T-helper 17 cell (primary cell): ENCODE data around the gene MVD. TPM values are rescaled to one million over a fixed set of nuclear protein-coding genes. Genes with fewer than 3 reads are reported as not detected.
A peak's percentile ranks its signal among the peaks of the same experiment; 100 is the strongest.

Source experiments
- ATAC-seq: fragments of 150-1000 bp; cut with Tn5 transposase; 2 replicates; pipeline ENCODE4 v1.10.0; 2021; ENCODE audit warnings: mild to moderate bottlenecking, moderate library complexity
- DNase-seq, 3 donors: peaks; one replicate each; pipeline versions ENCODE4 v3.0.0 to v3.0.0-alpha.2; 2020 to 2021
- H3K9me3 ChIP-seq: one replicate; pipeline ENCODE4 v1.7.0; 2013; ENCODE audit warnings: low read length, mild to moderate bottlenecking; ENCODE audit not compliant: control insufficient read depth, poor library complexity, severe bottlenecking
- H3K27ac Mint-ChIP-seq: one replicate; pipeline ENCODE4 v1.8.0; 2022; ENCODE audit warnings: mild to moderate bottlenecking, moderate library complexity, mixed read lengths
- H3K27me3 Mint-ChIP-seq: one replicate; pipeline ENCODE4 v1.8.0; 2022; ENCODE audit warnings: mixed read lengths
- H3K36me3 Mint-ChIP-seq: one replicate; pipeline ENCODE4 v1.8.0; 2022; ENCODE audit warnings: low read depth, mixed read lengths
- H3K4me1 Mint-ChIP-seq: one replicate; pipeline ENCODE4 v1.8.0; 2022; ENCODE audit warnings: mild to moderate bottlenecking, mixed read lengths
- H3K4me3 Mint-ChIP-seq: one replicate; pipeline ENCODE4 v1.8.0; 2022; ENCODE audit warnings: mild to moderate bottlenecking, moderate library complexity, mixed read lengths
- total RNA-seq, 4 donors: library from RNA in 2 of 4; stranded (reverse) in 2 of 4; gene quantifications; one replicate each; pipeline ENCODE4 v1.2.3 and lab custom pipeline; 2022 to 2026

The MVD gene
- total RNA-seq, 2 donors from 2014 or later: 40.4 to 72.8 TPM

DNA sequence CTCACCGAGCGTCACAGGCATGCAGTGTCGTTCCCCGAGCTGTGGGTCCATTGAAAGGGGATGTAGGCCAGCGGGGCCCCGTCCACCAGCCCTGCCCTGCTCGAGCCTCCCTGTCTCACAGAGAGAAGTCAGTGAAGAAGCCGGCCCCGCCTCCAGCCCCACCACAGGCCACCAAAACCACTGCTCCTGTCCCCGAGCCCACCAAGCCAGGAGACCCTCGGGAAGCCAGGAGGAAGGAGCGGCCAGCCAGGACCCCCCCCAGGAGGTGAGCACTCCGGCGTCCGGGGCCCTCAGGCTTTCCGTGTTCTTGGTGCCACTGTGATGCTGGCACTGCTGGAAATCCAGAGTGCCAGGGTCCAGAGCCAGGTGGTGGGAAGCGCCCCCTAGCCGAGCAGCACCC lies 38.4 kb downstream of the MVD start:
- Mint-ChIP-seq H3K4me1 (peaks cover 11% of the 10 kb centered on the region), H3K4me3 (no peak overlapping the region), H3K36me3 (peaks cover 5% of the 10 kb centered on the region), H3K27me3 (no peaks in the 10 kb centered on the region), H3K27ac (no peak overlapping the region)
- no peaks in the 10 kb centered on the region for H3K9me3 ChIP-seq
- DNase-seq: no peak
- ATAC-seq: no peak

DNA sequence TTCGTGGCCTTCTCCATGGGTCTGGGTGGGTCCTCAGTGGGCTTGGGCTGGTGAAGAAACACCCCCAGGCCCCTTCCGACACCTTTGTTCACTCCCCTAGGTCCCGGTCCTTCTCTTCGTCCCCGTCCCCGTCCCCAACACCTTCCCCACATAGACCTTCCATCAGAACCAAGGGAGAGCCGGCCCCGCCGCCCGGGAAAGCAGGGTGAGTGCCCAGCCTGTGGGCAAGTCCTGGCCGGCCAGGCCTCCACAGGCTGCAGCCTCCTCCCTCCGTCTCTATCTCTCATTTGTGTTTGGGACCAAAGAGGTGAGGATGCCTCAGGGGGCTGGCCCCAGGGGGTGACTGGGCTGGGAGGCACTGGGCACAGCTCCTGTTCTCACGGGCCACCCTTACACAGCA lies 39.0 kb downstream of the MVD start:
- Mint-ChIP-seq H3K4me1 (peaks cover 17% of the 10 kb centered on the region), H3K4me3 (no peak overlapping the region), H3K27ac (peak overlapping the region; percentile 97), H3K27me3 (no peaks in the 10 kb centered on the region), H3K36me3 (peaks cover 5% of the 10 kb centered on the region)
- no peaks in the 10 kb centered on the region for H3K9me3 ChIP-seq
- no peak for ATAC-seq
- DNase-seq: no peak

DNA sequence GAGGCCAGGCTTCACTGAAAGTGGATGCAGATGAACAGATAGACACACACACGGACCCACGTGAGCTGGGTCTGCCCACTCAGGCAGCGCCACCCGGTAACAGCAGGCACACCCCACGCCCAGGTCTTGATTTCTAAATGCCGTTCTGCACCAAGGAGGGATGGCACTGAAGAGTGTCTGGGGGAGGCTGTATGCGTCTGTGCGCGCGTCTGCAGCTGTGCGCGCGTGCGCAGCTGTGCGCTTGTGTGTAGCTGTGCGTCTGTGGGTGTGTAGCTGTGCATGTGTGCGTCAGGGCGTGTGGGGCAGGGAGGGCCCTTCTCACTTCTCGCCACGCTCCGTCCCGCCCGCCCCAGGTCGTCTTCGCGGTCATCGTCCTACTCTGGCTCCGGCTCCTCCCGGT lies 40.0 kb downstream of the MVD start:
- Mint-ChIP-seq H3K4me3 (no peak overlapping the region), H3K27ac (peak overlapping the region; percentile 97), H3K27me3 (no peaks in the 10 kb centered on the region), H3K36me3 (peaks cover 5% of the 10 kb centered on the region), H3K4me1 (peaks cover 21% of the 10 kb centered on the region)
- DNase-seq (no peak), ATAC-seq (no peak)
- H3K9me3 ChIP-seq: no peaks in the 10 kb centered on the region

DNA sequence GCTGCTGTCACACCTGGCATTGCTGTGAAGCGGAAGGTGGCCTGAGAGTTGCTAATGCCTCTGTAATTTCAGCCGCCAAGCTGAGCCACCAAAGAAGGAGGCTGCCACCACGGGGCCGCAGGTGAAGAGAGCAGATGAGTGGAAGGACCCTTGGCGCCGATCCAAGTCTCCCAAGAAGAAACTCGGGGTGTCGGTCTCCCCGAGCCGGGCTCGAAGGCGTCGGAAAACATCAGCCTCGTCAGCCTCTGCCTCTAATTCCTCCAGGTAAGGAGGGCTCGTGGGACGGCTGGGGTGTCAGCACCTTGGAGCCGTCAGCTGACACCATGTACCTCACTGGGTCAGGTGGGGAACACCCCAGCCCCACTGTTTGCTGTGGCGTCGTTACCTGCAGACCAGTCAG lies 40.8 kb downstream of the MVD start:
- ATAC-seq (no peak), DNase-seq (no peak)
- H3K27me3 Mint-ChIP-seq: no peaks in the 10 kb centered on the region
- H3K36me3 Mint-ChIP-seq: peaks cover 2% of the 10 kb centered on the region
- no peak overlapping the region for H3K4me3 Mint-ChIP-seq
- peaks cover 21% of the 10 kb centered on the region for H3K4me1 Mint-ChIP-seq
- H3K9me3 ChIP-seq: no peaks in the 10 kb centered on the region
- H3K27ac Mint-ChIP-seq: peak overlapping the region; percentile 97

DNA sequence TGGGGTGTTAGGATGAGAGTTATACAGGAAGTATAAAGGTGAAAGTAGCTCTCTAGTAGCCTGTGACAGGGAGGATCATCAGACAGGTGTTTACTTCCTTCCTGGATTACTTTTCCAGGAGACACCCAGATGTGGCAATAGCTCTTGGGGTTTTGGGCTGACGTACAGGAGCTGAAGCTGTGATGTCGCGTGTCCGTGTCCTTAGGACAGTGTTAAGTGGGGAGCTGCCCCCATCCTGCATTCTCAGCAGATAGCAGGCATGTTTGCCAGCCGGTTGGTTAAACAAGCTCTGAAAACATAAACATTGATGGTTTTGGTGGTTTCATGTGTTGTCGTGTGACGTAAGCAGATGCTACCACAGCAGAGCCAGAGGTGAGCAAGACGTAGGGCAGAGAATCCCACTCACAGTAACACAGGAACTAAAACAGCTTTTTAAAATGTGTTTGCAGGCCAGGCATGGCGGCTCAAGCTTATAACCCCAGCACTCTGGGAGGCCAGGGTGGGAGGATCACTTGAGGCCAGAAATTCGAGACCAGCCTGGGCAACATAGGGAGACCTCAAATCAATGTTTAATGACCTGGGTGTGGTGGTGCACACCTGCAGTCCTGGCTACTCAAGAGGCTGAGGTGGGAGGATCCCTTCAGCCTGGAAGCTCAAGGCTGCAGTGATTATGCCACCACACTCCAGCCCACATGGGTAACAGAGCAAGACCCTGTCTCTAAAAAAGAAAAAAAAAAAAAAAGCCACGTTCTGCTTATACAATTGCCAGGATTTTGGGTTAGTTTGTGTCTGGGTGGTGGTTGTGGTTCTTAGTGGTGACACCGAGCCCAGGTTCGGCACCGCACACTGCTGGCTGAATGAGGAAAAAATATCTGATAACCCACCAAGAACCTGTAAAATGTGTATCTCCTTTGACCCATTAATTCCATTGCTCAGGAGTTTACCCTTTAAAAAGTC lies 42.8 kb downstream of the MVD start:
- Mint-ChIP-seq H3K36me3 (peaks cover 2% of the 10 kb centered on the region), H3K4me3 (peak overlapping the region; percentile 82), H3K27ac (peak overlapping the region; percentile 97), H3K27me3 (no peaks in the 10 kb centered on the region), H3K4me1 (peaks cover 27% of the 10 kb centered on the region)
- no peaks in the 10 kb centered on the region for H3K9me3 ChIP-seq
- DNase-seq: peak; percentile 41 to 70 (median 56)
- peak; percentile 89 for ATAC-seq

DNA sequence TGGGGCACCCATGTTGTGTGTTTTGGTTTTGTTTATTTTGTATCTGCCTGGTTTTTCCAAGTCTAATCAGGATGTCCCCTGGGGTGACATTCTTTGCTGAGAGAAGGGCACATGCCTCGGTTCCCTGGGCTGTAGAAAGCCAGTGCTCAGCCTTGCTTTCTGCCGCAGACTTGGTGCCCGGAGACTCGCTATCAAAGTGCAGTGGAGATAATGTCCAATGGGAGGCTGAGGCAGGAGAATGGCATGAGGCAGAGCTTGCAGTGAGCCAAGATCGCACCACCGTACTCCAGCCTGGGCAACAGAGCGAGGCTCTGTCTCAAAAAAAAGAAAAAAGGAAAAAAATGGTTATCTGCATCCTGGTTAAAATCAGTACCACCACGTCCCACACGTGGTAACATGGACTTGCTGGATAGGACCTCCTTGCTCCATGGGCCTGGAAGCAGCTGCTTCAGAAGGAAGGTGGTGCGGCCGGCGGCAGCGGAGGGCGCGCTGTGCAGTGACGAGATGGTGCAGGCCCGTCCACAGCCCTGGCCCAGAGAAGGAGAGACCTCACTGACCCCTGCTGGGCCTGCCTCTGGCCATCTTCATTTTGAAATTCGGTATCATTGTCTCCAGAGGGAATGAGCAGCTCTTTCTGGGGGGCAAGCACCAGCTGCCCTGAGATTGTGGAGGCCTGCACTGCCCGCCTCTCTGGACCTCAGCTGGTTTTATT lies 43.8 kb downstream of the MVD start:
- no peaks in the 10 kb centered on the region for H3K27me3 Mint-ChIP-seq
- H3K27ac Mint-ChIP-seq: peak overlapping the region; percentile 97
- H3K9me3 ChIP-seq: no peaks in the 10 kb centered on the region
- H3K4me3 Mint-ChIP-seq: peak overlapping the region; percentile 82
- H3K36me3 Mint-ChIP-seq: peaks cover 2% of the 10 kb centered on the region
- ATAC-seq: no peak
- H3K4me1 Mint-ChIP-seq: peaks cover 28% of the 10 kb centered on the region
- DNase-seq: no peak

DNA sequence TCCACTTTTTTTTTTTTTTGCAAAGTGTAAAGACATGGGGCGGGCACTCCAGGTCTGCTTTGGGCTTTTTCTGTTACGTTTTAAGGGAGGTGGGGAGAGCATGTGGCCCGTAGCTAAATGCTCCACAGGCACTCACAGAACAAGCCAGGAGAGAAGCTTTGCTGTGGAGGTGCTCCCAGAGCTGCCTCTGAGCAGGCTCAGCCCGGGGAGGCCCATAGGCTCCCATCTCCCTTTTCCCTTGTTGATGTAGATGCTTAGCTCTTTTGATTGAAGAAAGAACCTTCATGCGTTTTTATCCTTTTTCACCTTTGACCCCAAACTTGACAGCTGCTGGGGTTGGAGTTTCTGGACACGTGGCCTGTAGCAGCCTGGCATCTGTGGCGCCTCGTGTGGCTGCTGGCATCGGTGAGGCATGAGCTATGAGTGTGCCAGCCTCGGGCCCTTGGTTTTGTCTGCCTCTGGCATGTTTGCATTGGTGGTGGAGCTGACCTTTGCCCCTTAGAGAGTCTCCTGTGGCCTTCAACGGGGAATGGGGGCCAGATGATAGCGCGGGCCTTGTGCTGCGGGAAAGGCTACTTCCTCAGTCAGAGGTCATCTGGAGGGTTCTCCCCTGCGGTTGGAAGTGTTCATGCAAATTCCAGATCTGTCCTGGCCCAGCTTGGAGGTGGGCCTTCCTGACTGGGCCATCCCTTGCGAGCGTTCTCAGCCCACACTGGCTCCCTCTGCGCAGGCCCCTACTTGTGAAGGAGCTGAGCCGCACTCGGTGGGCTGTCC lies 44.5 kb downstream of the MVD start:
- Mint-ChIP-seq H3K36me3 (peaks cover 2% of the 10 kb centered on the region), H3K27me3 (no peaks in the 10 kb centered on the region), H3K4me3 (no peak overlapping the region), H3K4me1 (peaks cover 31% of the 10 kb centered on the region), H3K27ac (peak overlapping the region; percentile 97)
- no peaks in the 10 kb centered on the region for H3K9me3 ChIP-seq
- no peak for ATAC-seq
- no peak for DNase-seq

DNA sequence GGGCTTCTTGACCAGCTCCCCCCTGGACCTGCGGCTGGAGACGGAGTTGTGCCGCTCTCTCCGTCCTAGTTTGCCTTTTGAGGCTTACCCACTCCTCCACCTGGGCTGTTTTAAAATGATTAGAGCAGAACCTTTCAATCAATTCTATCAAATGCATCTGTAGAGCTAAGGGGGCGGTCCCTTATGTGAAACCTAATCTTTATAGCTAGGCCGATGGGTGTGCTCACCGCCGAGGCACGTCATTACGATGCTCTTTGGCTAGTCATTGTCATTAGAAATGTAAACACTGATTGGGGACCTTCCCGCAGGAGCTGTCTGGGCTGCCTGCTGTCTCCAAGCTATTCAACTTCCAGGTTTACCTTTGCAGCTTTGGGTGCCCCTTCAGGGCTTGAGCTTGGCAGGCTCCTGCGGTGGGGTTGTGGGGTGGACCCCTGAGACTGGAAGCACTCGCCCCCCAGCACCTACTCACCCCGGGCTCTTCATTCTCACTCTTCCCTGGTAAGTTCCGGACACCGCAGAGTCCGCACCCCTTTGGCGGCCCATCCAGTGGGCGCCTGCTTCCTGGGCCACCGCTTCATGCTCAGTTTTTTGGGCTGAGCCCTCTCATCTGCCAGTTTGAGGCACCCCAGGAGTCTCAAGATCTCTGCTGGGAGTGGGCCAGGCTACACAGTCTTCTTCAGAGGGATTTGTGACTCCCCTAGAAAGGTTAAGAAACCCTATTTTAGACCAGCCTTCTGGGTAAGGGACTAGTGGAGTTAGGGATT lies 45.4 kb downstream of the MVD start:
- no peaks in the 10 kb centered on the region for H3K27me3 Mint-ChIP-seq
- DNase-seq: no peak
- ATAC-seq: no peak
- H3K36me3 Mint-ChIP-seq: no peaks in the 10 kb centered on the region
- peaks cover 34% of the 10 kb centered on the region for H3K4me1 Mint-ChIP-seq
- H3K4me3 Mint-ChIP-seq: no peak overlapping the region
- peak overlapping the region; percentile 97 for H3K27ac Mint-ChIP-seq
- no peaks in the 10 kb centered on the region for H3K9me3 ChIP-seq

DNA sequence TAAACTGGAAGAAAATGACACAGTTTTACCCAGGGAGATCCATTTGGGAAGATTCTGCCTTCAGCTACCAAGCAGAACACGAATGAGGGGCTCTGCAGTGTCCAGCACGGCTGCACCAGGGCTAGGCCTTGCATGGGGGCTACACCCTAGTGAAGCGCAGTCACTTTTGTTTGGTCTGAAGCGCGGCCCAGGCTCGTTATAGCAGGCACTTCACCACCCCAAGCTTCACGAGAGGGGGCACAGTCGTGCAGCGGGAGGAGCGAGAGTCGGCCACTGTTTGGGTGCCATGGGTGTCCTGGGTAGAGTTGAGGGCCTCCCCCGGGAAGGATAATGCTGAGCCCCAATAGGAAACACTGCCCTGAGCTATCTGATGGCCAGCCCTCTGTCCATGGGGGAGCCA lies 46.2 kb downstream of the MVD start:
- H3K36me3 Mint-ChIP-seq: no peaks in the 10 kb centered on the region
- ATAC-seq (no peak), DNase-seq (no peak)
- H3K9me3 ChIP-seq: no peaks in the 10 kb centered on the region
- no peak overlapping the region for H3K4me3 Mint-ChIP-seq
- peak overlapping the region; percentile 97 for H3K27ac Mint-ChIP-seq
- H3K27me3 Mint-ChIP-seq: no peaks in the 10 kb centered on the region
- peaks cover 32% of the 10 kb centered on the region for H3K4me1 Mint-ChIP-seq

DNA sequence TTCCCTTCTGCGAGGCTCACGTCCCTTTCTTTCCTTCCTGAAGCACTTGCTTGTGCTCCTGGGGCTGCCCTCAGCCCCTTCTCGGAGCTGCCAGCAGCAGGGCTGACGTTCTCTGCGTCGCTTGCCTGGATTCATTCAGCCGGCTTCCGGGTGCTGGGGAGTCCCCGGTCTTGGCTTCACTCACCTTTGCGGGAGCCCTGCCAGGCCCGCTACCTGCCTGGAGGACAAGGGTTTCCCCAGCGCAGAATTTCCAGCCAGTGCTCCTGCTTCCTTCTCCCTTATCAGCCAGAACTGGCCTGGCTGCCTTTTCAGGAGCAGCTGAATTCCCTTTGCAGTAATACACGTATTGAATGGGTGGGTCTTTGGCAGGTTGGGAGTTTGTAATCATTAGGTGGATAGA lies 46.6 kb downstream of the MVD start:
- H3K27ac Mint-ChIP-seq: peak overlapping the region; percentile 97
- H3K9me3 ChIP-seq: no peaks in the 10 kb centered on the region
- peaks cover 32% of the 10 kb centered on the region for H3K4me1 Mint-ChIP-seq
- no peak overlapping the region for H3K4me3 Mint-ChIP-seq
- no peak for ATAC-seq
- H3K36me3 Mint-ChIP-seq: no peaks in the 10 kb centered on the region
- H3K27me3 Mint-ChIP-seq: no peaks in the 10 kb centered on the region
- no peak for DNase-seq

DNA sequence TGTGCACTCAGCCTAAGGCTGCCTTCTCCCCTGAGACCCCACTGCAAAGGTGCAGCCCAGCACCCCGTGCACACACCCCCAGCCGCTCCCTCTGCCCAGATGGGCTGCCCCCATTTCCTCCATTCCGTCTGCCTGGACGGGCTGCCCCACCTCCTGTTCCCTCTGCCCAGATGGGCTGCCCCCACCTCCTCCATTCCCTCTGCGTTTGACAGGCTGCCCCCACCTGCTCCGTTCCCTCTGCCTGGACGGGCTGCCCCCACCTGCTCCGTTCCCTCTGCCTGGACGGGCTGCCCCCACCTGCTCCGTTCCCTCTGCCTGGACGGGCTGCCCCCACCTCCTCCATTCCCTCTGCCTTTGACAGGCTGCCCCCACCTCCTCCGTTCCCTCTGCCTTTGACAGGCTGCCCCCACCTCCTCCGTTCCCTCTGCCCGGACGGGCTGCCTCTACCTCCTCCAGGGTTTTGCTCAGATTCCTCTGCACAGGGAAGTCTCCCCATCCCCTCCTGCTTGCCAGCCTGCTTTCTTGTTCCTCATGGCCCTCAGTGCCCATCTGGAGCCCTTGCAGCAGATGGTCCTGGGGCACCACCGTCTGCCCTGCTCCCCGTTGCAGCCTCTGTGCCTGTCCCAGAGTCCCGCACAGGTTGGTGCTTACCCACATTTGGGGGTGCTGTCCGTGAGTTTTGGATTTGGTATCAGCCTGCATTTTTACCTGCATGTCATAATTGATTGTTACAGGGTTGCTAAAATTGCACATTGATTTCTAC lies 47.9 kb downstream of the MVD start:
- peak overlapping the region; percentile 97 for H3K27ac Mint-ChIP-seq
- DNase-seq (no peak), ATAC-seq (no peak)
- peaks cover 32% of the 10 kb centered on the region for H3K4me1 Mint-ChIP-seq
- H3K36me3 Mint-ChIP-seq: no peaks in the 10 kb centered on the region
- no peaks in the 10 kb centered on the region for H3K9me3 ChIP-seq
- H3K27me3 Mint-ChIP-seq: no peaks in the 10 kb centered on the region
- no peak overlapping the region for H3K4me3 Mint-ChIP-seq
